Measurements from ENCODE around the gene FASTKD3. TPM values are rescaled to one million over a fixed set of nuclear protein-coding genes. Genes with fewer than 3 reads are reported as not detected.
A peak's percentile ranks its signal among the peaks of the same experiment; 100 is the strongest.

The FASTKD3 gene
- total and polyA plus RNA-seq, 2 of the 4 experiments (the other 2 are of a cell fraction) = 8.4 to 12.7 TPM

GRCh38 chr5:7857926-7858632, 10.8 kb downstream of the FASTKD3 start:
- dilution Hi-C loops (cut with HindIII; ENCODE audit: low sequenced_read_pairs, unreplicated experiment) = no loop called here

More at GRCh38 chr5:7857926-7858632, 10.8 kb downstream of the FASTKD3 start:
- POLR2A ChIA-PET (ENCODE audit: unreplicated experiment) = interaction anchor here (1.4 kb wide), 1 partner anchor 10 kb away, joined by 4 read pairs; the partner anchor contains the start of gene FASTKD3
- Histone ChIP-seq H3K23ac (ENCODE audit: low read depth, low read length) (no peak overlapping the region), H3K4ac (ENCODE audit: low read depth, low read length) (no peak overlapping the region), H3K4me1 (ENCODE audit: control insufficient read depth, insufficient read depth, low read length) (no peaks in the 10 kb centered on the region), H3K18ac (ENCODE audit: low read depth, low read length) (no peak overlapping the region), H3K9ac (ENCODE audit: low read depth, low read length) (no peak overlapping the region), H3K14ac (replicated peaks; ENCODE audit: low read depth, low read length) (no peak overlapping the region), H4K5ac (ENCODE audit: low read depth, low read length) (no peak overlapping the region), H3K56ac (ENCODE audit: extremely low read depth, insufficient read depth, low read length) (no peak overlapping the region), H3K4me3 (ENCODE audit: insufficient read depth, low read depth, low read length) (no peak overlapping the region), H4K20me1 (ENCODE audit: insufficient read depth, low read length) (no peaks in the 10 kb centered on the region), H3K27me3 (ENCODE audit: control insufficient read depth, insufficient read depth, low read length) (no peaks in the 10 kb centered on the region), H3K36me3 (ENCODE audit: control insufficient read depth, insufficient read depth, low read length) (peaks cover 15% of the 10 kb centered on the region), H2BK5ac (ENCODE audit: low read depth, low read length, poor library complexity, severe bottlenecking) (no peak overlapping the region), H2AK5ac (ENCODE audit: low read depth, low read length) (no peak overlapping the region), H3K9me3 (ENCODE audit: control insufficient read depth, insufficient read depth, low read length) (no peaks in the 10 kb centered on the region), H2BK120ac (ENCODE audit: low read depth, low read length) (no peak overlapping the region), H4K8ac (ENCODE audit: low read depth in 2 of 2, low read length in 2 of 2) (no peak overlapping the region), H3K27ac (ENCODE audit: insufficient read depth, low read length) (no peak overlapping the region), H2AFZ (replicated peaks; ENCODE audit: low read length, poor library complexity) (no peak overlapping the region), H4K91ac (ENCODE audit: insufficient read depth, low read depth, low read length) (no peak overlapping the region), H3K4me2 (ENCODE audit: low read depth, low read length) (no peak overlapping the region), H3K79me1 (ENCODE audit: low read depth in 1 of 2, low read length in 2 of 2) (no peaks in the 10 kb centered on the region), H2AK9ac (replicated peaks; ENCODE audit: low read depth, low read length, poor library complexity) (no peak overlapping the region), H2BK15ac (ENCODE audit: low read depth, low read length) (no peak overlapping the region), H2BK20ac (ENCODE audit: low read depth, low read length) (no peak overlapping the region), H3K9me1 (ENCODE audit: insufficient read depth, low read length) (0 out of 2 replicates have a peak, but pooled peaks cover 4% of the 10 kb centered on the region)
- WGBS, 2 experiments (ENCODE audit: extremely low coverage in 2 of 2, insufficient read length in 1 of 2) = 100% methylated on average over 1 of the region's 9 CpGs; no CpG with 5 or more reads in 1 of the 2 experiments
- 0 out of 2 replicates have a peak, but pooled peaks have one; percentile 17 for ATAC-seq (ENCODE audit: low read depth)
- CTCF ChIA-PET = interaction anchor here (0.6 to 0.7 kb wide), 2 partner anchors 12 to 16 kb away, joined by 3 to 5 read pairs; no protein-coding TSS in a partner anchor
- in situ Hi-C loops (cut with MboI; ENCODE audit: low sequenced_read_pairs) (no loop called here), intact Hi-C loops (cut with micrococcal nuclease) (no loop called here)
- DNase-seq = no peak
- TF ChIP-seq CHD1 (IDR thresholded peaks at IDR 0.05; ENCODE audit: low read depth, low read length) = no peak
- TF ChIP-seq MAFK (IDR thresholded peaks at IDR 0.05; ENCODE audit: low read depth, low read length) = 0 out of 2 replicates have a peak, but pooled peaks have one; percentile 8
- peak; percentile 71; the same call in 1 of the 2 replicates for TF ChIP-seq NFE2L2 (IDR thresholded peaks at IDR 0.05; ENCODE audit: low read depth, low read length)
- no peak for TF ChIP-seq RAD21 (IDR thresholded peaks at IDR 0.05; ENCODE audit: low read length)
- no TSS peak for BruUV-seq (replicated peaks)

Data from IMR-90 (cell line).